Measurements from ENCODE around the gene DNAH6. TPM values are rescaled to one million over a fixed set of nuclear protein-coding genes. Genes with fewer than 3 reads are reported as not detected.

The DNAH6 gene
- total RNA-seq, 2 donors from 2014 or later = 0.20 to 2.6 TPM

DNA sequence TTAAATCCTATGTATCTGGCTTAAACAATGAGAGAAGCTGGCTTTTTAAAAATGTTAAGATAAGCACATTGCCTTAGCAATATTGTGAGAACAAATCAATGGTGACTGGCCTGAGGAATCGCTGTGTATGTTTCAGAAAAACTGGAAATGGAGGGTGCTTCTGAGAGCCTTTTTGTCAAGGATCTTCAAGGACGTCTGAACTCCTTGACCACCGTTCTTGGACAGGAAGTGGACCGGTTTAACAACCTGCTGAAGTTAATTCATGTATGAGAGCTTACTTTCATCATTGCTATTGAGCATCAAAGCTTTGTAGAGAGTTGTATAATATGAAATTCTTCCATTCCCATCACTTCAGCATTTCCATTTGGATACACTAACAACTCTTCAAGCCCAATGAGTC is 292.0 kb downstream of the DNAH6 start:
- Mint-ChIP-seq H3K36me3 (peaks cover 0 to 5% of the 10 kb centered on the region in 2 donors), H3K27ac (no peak overlapping the region), H3K9me3 (peaks cover 3 to 9% of the 10 kb centered on the region in 2 donors)
- ATAC-seq (no peak), DNase-seq (ENCODE audit: low spot score in 2 of 2) (no peak)

DNA sequence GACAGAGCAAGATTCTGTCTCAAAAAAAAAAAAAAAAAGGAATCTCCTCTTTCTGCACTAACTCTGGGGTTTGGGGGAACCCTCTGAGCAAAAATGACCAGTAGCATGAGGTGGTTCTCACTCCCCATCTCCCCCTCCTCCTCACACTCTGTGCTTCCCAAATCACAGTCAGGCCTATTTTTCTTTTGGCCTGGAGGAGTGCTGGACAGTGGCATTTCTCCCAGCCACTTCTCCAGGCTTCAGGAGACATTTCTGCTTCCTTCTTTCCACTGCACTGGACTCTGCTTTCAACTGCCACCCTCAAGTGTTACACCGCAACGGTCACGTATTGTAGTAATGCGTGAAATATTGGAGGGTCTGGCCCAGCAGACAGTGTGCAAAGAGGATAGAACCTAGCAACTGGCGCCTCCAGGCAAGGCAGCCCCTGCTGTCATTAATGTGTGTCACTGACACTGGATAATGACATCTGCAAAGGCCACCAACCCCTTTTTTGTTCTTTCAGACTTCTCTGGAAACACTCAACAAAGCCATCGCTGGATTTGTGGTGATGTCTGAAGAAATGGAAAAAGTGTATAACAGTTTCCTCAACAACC is 295.6 kb downstream of the DNAH6 start:
- Mint-ChIP-seq H3K36me3 (peaks cover 5% of the 10 kb centered on the region in 2 donors), H3K27ac (peak overlapping the region in 1 of 2 donors; percentile 84), H3K9me3 (peaks cover 6 to 9% of the 10 kb centered on the region in 2 donors)
- ATAC-seq (no peak), DNase-seq (ENCODE audit: low spot score in 2 of 2) (no peak)

DNA sequence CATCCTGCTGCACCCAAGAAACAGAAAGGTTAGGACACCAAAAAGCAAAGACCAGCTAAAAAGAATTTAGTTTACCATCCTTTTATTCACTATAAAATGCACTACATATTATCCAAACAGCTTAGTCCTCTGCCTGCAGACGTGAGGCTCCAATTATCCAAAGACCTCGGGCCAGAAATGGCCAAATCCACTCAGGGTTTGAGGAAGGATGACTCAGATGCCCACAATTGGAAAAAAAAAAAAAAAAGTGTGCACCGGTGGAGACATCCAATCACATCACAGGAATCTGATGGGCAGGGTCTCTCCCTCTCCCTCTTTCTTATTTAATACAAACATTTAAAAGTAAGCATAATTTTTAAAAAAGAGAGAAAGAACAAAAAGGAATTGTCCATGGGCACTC is 298.8 kb downstream of the DNAH6 start:
- H3K9me3 Mint-ChIP-seq = peaks cover 6 to 9% of the 10 kb centered on the region in 2 donors
- no peak for DNase-seq (ENCODE audit: low spot score in 2 of 2)
- no peak overlapping the region for H3K27ac Mint-ChIP-seq
- peaks cover 9 to 11% of the 10 kb centered on the region in 2 donors for H3K36me3 Mint-ChIP-seq
- no peak for ATAC-seq

GRCh38 chr2:84816426-84817026 is 300.2 kb downstream of the DNAH6 start:
- Mint-ChIP-seq H3K27ac (peak overlapping the region; percentile 87 to 96), H3K9me3 (peaks cover 0 to 6% of the 10 kb centered on the region in 2 donors), H3K36me3 (peaks cover 9 to 11% of the 10 kb centered on the region in 2 donors)
- no peak for DNase-seq (ENCODE audit: low spot score in 2 of 2)
- ATAC-seq = peak; percentile 21 to 32

DNA sequence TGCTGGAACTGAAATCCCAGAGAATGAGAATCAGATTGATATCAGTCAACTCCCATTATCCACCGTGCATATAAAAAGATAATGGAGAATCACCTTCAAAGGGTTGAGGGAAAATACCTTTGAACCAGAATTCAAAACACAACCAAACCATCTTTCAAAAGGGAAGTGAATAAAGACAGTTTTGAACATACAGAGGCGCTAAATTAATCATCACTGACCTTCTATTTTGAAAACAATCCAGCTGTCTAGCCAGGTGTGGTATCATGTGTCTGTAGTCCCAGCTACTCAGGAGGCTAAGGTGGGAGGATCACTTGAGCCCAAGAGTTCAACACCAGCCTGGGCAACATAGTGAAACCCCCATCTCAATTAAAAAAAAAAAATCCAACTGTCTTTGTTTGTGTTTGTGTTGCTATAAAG is 300.9 kb downstream of the DNAH6 start:
- ATAC-seq (peak; percentile 90 to 91), DNase-seq (ENCODE audit: low spot score in 2 of 2) (peak in 1 of 2 donors; percentile 35)
- Mint-ChIP-seq H3K36me3 (peaks cover 4 to 11% of the 10 kb centered on the region in 2 donors), H3K9me3 (peaks cover 0 to 4% of the 10 kb centered on the region in 2 donors), H3K27ac (peak overlapping the region; percentile 87 to 96)

DNA sequence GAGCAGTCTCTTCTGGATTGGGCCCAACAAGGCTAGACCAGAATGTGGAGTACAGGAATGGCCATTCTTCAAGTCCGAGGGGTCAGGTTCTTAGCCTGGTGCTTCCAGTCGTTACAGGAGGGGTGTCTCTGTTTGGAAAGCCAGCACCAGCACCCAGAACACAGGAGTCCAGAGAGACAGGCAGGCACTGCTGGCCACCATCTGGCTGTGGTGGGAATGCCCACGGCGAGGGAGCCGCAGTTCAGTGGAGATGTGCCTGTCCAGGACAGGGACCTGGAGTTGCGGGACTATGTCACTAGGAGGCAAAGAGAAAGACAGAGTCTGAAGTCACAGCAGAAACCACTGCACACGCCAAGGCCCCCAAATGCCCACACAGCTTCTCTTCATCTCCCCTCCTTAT is 305.5 kb downstream of the DNAH6 start:
- Mint-ChIP-seq H3K27ac (no peak overlapping the region), H3K36me3 (peaks cover 9 to 35% of the 10 kb centered on the region in 2 donors), H3K9me3 (peaks cover 0 to 4% of the 10 kb centered on the region in 2 donors)
- DNase-seq (ENCODE audit: low spot score in 2 of 2) (no peak), ATAC-seq (no peak)

- DNase-seq (ENCODE audit: low spot score in 2 of 2) = no peak
- Mint-ChIP-seq H3K9me3 (peaks cover 0 to 4% of the 10 kb centered on the region in 2 donors), H3K36me3 (peaks cover 5 to 29% of the 10 kb centered on the region in 2 donors), H3K27ac (no peak overlapping the region)
- ATAC-seq = no peak
Observed at GRCh38 chr2:84823229-84823628, 306.9 kb downstream of the DNAH6 start.

DNA sequence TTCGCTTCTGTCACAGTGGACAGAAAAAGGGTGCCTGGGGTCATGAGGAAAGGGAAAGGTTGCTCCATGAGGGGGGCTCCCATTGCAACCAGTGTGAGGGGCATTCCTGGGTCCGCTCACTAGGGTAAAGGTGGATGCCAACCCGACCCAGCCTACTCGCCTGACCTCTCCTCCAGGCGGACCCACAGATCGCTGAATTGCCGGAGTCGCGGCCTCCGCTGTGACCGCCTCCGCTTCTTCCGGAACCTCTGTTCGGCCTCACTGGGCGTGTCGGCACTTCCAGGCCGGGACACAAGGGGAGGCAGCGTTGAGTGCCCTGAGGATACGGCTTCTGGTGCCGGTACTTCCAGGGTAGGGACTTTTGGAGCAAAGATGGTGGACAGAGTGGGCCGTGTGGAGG is 307.5 kb downstream of the DNAH6 start:
- peaks cover 5 to 29% of the 10 kb centered on the region in 2 donors for H3K36me3 Mint-ChIP-seq
- ATAC-seq (no peak), DNase-seq (ENCODE audit: low spot score in 2 of 2) (no peak)
- H3K27ac Mint-ChIP-seq = no peak overlapping the region
- peaks cover 0 to 4% of the 10 kb centered on the region in 2 donors for H3K9me3 Mint-ChIP-seq

GRCh38 chr2:84827978-84828575 is 311.8 kb downstream of the DNAH6 start:
- Mint-ChIP-seq H3K9me3 (peaks cover 0 to 4% of the 10 kb centered on the region in 2 donors), H3K36me3 (peaks cover 1 to 28% of the 10 kb centered on the region in 2 donors), H3K27ac (peak overlapping the region in 1 of 2 donors; percentile 33)
- DNase-seq (ENCODE audit: low spot score in 2 of 2) (no peak), ATAC-seq (no peak)

GRCh38 chr2:84829693-84830092 is 313.4 kb downstream of the DNAH6 start:
- Mint-ChIP-seq H3K9me3 (no peaks in the 10 kb centered on the region), H3K36me3 (peaks cover 0 to 14% of the 10 kb centered on the region in 2 donors), H3K27ac (no peak overlapping the region)
- DNase-seq (ENCODE audit: low spot score in 2 of 2) (no peak), ATAC-seq (no peak)

- Mint-ChIP-seq H3K27ac (no peak overlapping the region), H3K36me3 (peaks cover 0 to 14% of the 10 kb centered on the region in 2 donors), H3K9me3 (no peaks in the 10 kb centered on the region)
- ATAC-seq (no peak), DNase-seq (ENCODE audit: low spot score in 2 of 2) (no peak)
Observed at GRCh38 chr2:84830095-84830494, 313.8 kb downstream of the DNAH6 start.

DNA sequence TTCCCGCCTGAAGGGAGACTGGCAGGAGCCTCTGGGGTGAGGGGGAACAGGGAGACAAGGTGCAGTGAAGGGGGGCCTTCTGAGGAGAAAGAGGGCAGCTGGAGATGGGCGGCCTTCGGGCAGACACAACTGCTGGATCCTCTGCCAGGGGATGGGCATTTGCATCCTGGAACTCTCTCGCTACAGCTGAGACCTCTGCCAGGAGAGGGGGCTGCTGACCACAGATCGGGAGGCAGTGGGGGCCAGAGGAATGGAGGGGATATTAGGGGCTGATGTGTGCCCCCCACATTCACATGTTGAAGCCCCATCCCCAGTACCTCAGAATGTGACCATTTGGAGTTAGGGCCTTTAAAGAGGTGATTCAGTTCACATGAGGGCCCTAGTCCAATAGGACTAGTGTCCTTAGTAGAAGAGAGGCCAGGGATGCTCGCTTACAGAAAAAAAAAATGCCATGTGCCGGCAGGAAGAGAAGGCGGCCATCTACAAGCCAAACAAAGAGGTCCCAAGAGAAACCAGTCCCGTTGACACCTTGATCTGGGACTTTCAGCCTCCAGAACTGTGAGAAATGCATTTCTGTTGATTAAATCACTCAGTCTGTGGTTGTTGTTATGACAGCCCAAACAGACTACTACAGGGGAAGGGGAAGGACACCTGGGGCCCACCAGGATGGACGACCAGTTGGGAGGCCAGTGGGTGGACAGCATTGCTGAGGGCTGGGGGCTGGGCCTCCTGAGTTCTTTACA is 314.6 kb downstream of the DNAH6 start:
- peak in 1 of 2 donors; percentile 32 for ATAC-seq
- no peak for DNase-seq (ENCODE audit: low spot score in 2 of 2)
- peaks cover 0 to 3% of the 10 kb centered on the region in 2 donors for H3K9me3 Mint-ChIP-seq
- peaks cover 0 to 17% of the 10 kb centered on the region in 2 donors for H3K36me3 Mint-ChIP-seq
- H3K27ac Mint-ChIP-seq = peak overlapping the region in 1 of 2 donors; percentile 93

GRCh38 chr2:84832772-84833461 is 316.6 kb downstream of the DNAH6 start:
- Mint-ChIP-seq H3K9me3 (peaks cover 0 to 17% of the 10 kb centered on the region in 2 donors), H3K27ac (peak overlapping the region; percentile 44 to 94), H3K36me3 (peaks cover 6 to 35% of the 10 kb centered on the region in 2 donors)
- DNase-seq (ENCODE audit: low spot score in 2 of 2) = no peak
- ATAC-seq = peak; percentile 65 to 79

GRCh38 chr2:84833481-84834150 is 317.3 kb downstream of the DNAH6 start:
- DNase-seq (ENCODE audit: low spot score in 2 of 2) = no peak
- ATAC-seq = peak; percentile 13 to 57
- H3K36me3 Mint-ChIP-seq = peaks cover 10 to 42% of the 10 kb centered on the region in 2 donors
- peaks cover 0 to 17% of the 10 kb centered on the region in 2 donors for H3K9me3 Mint-ChIP-seq
- peak overlapping the region; percentile 44 to 81 for H3K27ac Mint-ChIP-seq

- DNase-seq (ENCODE audit: low spot score in 2 of 2) (no peak), ATAC-seq (no peak)
- H3K36me3 Mint-ChIP-seq = peaks cover 24 to 56% of the 10 kb centered on the region in 2 donors
- peaks cover 0 to 17% of the 10 kb centered on the region in 2 donors for H3K9me3 Mint-ChIP-seq
- peak overlapping the region in 1 of 2 donors; percentile 11 for H3K27ac Mint-ChIP-seq
Observed at GRCh38 chr2:84836215-84836614, 319.9 kb downstream of the DNAH6 start.

All from activated naive CD4-positive, alpha-beta T cell treated with anti-CD3 and anti-CD28 coated beads, Interleukin-2, amount 50 U/mL, for 72 hours (primary cell).